Endothelial cell of umbilical vein (primary cell): ENCODE measurements around the gene PAX2. TPM values are rescaled to one million over a fixed set of nuclear protein-coding genes. Genes with fewer than 3 reads are reported as not detected.

Experiments
- BruUV-seq: library from RNA; stranded (reverse); fragments of 400-500 nt; replicated peaks from 2 replicates; lab custom pipeline; 2021; lab: Mats Ljungman, UMichigan
- CTCF ChIA-PET: fragments of 300-600, 350-600 bp; sonication (Branson Sonifier 250); formaldehyde crosslinking; loops from one replicate; lab custom pipeline; 2021; ENCODE audit warnings: antibody characterized with exemption, inconsistent platforms; lab: Charles Lee
- POLR2A ChIA-PET: fragments of 300-600, 350-600 bp; sonication (Branson Sonifier 250); formaldehyde crosslinking; loops from one replicate; lab custom pipeline; 2021; ENCODE audit warnings: antibody characterized with exemption, inconsistent platforms; lab: Charles Lee
- DNase-seq: peaks from one replicate; pipeline ENCODE4 v3.0.0-alpha.2; 2011; ENCODE audit warnings: low read depth, low spot score
- FAIRE-seq: peaks from 2 replicates; lab custom pipeline; 2011; peaks lifted over from hg19 to GRCh38; lab: Jason Lieb, UNC
- H2AFZ ChIP-seq: 2 replicates; pipeline ENCODE4 v1.6.0; 2012; ENCODE audit warnings: low read depth, low read length, control low read depth, inconsistent platforms
- H3K27ac ChIP-seq: 2 replicates; pipeline ENCODE4 v1.5.1; 2011; ENCODE audit warnings: low read depth, mild to moderate bottlenecking, control low read depth, low read length, moderate library complexity; ENCODE audit not compliant: insufficient read depth
- H3K27me3 ChIP-seq, 2 experiments: 2 replicates each; pipeline versions ENCODE4 v1.6.0 to v1.6.1; 2011; ENCODE audit warnings: low read length in 2 of 2, mixed read lengths in 1 of 2; ENCODE audit not compliant: control insufficient read depth in 2 of 2, insufficient read depth in 2 of 2
- H3K36me3 ChIP-seq, 2 experiments: 2 replicates in 1 of 2; 3 replicates in 1 of 2; pipeline ENCODE4 v1.5.1; 2011; ENCODE audit warnings: low read length in 2 of 2, mild to moderate bottlenecking in 1 of 2, moderate library complexity in 1 of 2; ENCODE audit not compliant: control insufficient read depth in 2 of 2, insufficient read depth in 2 of 2; ENCODE audit errors: extremely low read depth in 1 of 2
- H3K4me1 ChIP-seq: 3 replicates; pipeline ENCODE4 v1.5.1; 2011; ENCODE audit warnings: mild to moderate bottlenecking, low read length; ENCODE audit not compliant: control insufficient read depth, insufficient read depth; ENCODE audit errors: extremely low read depth
- H3K4me2 ChIP-seq: 2 replicates; pipeline ENCODE4 v1.6.1; 2011; ENCODE audit warnings: low read length, control low read depth, mixed read lengths; ENCODE audit not compliant: insufficient read depth
- H3K4me3 ChIP-seq, 3 experiments: fragments of 200-600 bp in 1 of 3; sonication (generic), shearing (Covaris generic) in 1 of 3; replicated peaks in 1 of 3; 2 replicates each; pipeline ENCODE4 v1.5.1; 2011 to 2016; ENCODE audit warnings: control low read depth in 3 of 3, low read length in 3 of 3, mild to moderate bottlenecking in 2 of 3, inconsistent platforms in 1 of 3, low read depth in 1 of 3, moderate library complexity in 1 of 3; ENCODE audit not compliant: insufficient read depth in 1 of 3
- H3K79me2 ChIP-seq: 2 replicates; pipeline ENCODE4 v1.6.0; 2012; ENCODE audit warnings: low read length, inconsistent platforms; ENCODE audit not compliant: control insufficient read depth, insufficient read depth
- H3K9ac ChIP-seq: replicated peaks from 2 replicates; pipeline ENCODE3; 2011; ENCODE audit warnings: low read length, control low read depth; ENCODE audit not compliant: insufficient read depth; ENCODE audit errors: extremely low read depth
- H3K9me1 ChIP-seq: replicated peaks from 3 replicates; pipeline ENCODE4 v1.6.0; 2011; ENCODE audit warnings: mild to moderate bottlenecking, low read length; ENCODE audit not compliant: control insufficient read depth, insufficient read depth; ENCODE audit errors: extremely low read depth
- H3K9me3 ChIP-seq: replicated peaks from 2 replicates; pipeline ENCODE4 v1.5.1; 2012; ENCODE audit warnings: low read length, inconsistent platforms; ENCODE audit not compliant: control insufficient read depth, insufficient read depth
- H4K20me1 ChIP-seq: replicated peaks from 2 replicates; pipeline ENCODE3; 2011; ENCODE audit warnings: mild to moderate bottlenecking, low read length; ENCODE audit not compliant: control insufficient read depth, insufficient read depth; ENCODE audit errors: extremely low read depth
- EZH2 ChIP-seq: IDR thresholded peaks from 2 replicates; pipeline ENCODE4 v1.6.1; 2012; ENCODE audit warnings: borderline replicate concordance, low read depth, mild to moderate bottlenecking, moderate library complexity, low read length, inconsistent platforms; ENCODE audit not compliant: severe bottlenecking
- FOS ChIP-seq: IDR thresholded peaks from 2 replicates; pipeline ENCODE4 v1.6.1; 2011; ENCODE audit warnings: mild to moderate bottlenecking, low read length, moderate library complexity, borderline replicate concordance; ENCODE audit not compliant: insufficient read depth
- GATA2 ChIP-seq: IDR thresholded peaks from 2 replicates; pipeline ENCODE4 v1.7.0; 2011; ENCODE audit warnings: low read depth, mild to moderate bottlenecking, moderate library complexity, mixed read lengths, low read length; ENCODE audit not compliant: insufficient read length, insufficient read depth
- JUN ChIP-seq: IDR thresholded peaks from 2 replicates; pipeline ENCODE4 v1.6.1; 2011; ENCODE audit warnings: borderline replicate concordance, low read depth; ENCODE audit not compliant: insufficient read length, insufficient read depth
- MAX ChIP-seq: IDR thresholded peaks from 2 replicates; pipeline ENCODE4 v1.6.1; 2011; ENCODE audit not compliant: insufficient read depth, insufficient read length
- MYC ChIP-seq: IDR thresholded peaks from one replicate; pipeline ENCODE4 v1.6.1; 2011; ENCODE audit warnings: mild to moderate bottlenecking, low read depth, low read length
- POLR2A ChIP-seq: IDR thresholded peaks from 2 replicates; pipeline ENCODE4 v1.6.1; 2012; ENCODE audit warnings: low read depth, mild to moderate bottlenecking, control low read depth, low read length
- POLR2AphosphoS5 ChIP-seq: IDR thresholded peaks from 2 replicates; pipeline ENCODE4 v1.6.1; 2012; ENCODE audit warnings: low read depth, mild to moderate bottlenecking, control low read depth, low read length, moderate library complexity; ENCODE audit not compliant: insufficient read depth
- dilution Hi-C: fragments of 300-500 bp; cut with MboI; formaldehyde crosslinking; loops from one replicate; pipeline ENCODE4 v1.15.0; 2019; ENCODE audit warnings: low sequenced_read_pairs; ENCODE audit not compliant: extremely low pct_ligation_motif_present
- intact Hi-C: fragments of 100-400 bp; cut with micrococcal nuclease; formaldehyde crosslinking; loops from one replicate; pipeline ENCODE4 v1.10.0; 2022
- polyA plus RNA-seq, 4 experiments: library from polyadenylated mRNA; depleted of rRNA in 3 of 4; stranded (reverse) in 3 of 4; unstranded in 1 of 4; fragments of >200 nt; gene quantifications; 2 replicates each; pipeline versions ENCODE4 v1.2.1 to v1.2.3, GENCODE V29; 2011 to 2012; ENCODE audit warnings: missing spikeins in 1 of 4
- total RNA-seq: library from RNA; stranded (reverse); gene quantifications from 2 replicates; pipeline ENCODE4 v1.2.3, GENCODE V29; 2021
- TF ChIP-seq, protein P1 (sequence below), 2 donors: IDR thresholded peaks; 1 replicate in 1 of 2; 2 replicates in 1 of 2; pipeline ENCODE4 v1.5.1; 2011; ENCODE audit warnings: low read length in 2 of 2, mild to moderate bottlenecking in 2 of 2, moderate library complexity in 2 of 2, control low read depth in 1 of 2, inconsistent platforms in 1 of 2, low read depth in 1 of 2; ENCODE audit not compliant: insufficient read depth in 1 of 2; ENCODE audit errors: extremely low read depth in 1 of 2

Gene PAX2
- total and polyA plus RNA-seq, 2 donors (not counting 3 experiments of a cell fraction or from before 2014, with no cell fraction given): not detected

- DNase-seq: no peak
- H3K27me3 ChIP-seq: peaks cover 5% of the 10 kb centered on the region in 2 experiments
- CTCF ChIA-PET: interaction anchor here (0.7 to 0.8 kb wide), 2 partner anchors 13 to 324 kb away, joined by 3 read pairs; no protein-coding TSS in a partner anchor
- dilution Hi-C loops: no loop called here
- H2AFZ ChIP-seq: no peak overlapping the region
- no peak overlapping the region for H3K4me2 ChIP-seq
- no peaks in the 10 kb centered on the region for H3K4me1 ChIP-seq
- POLR2A ChIA-PET: no interaction called here
- no TSS peak for BruUV-seq
- H3K36me3 ChIP-seq: no peaks in the 10 kb centered on the region
- H3K79me2 ChIP-seq: no peaks in the 10 kb centered on the region
- no peaks in the 10 kb centered on the region for H3K9me3 ChIP-seq
- FAIRE-seq: no peak
- no peaks in the 10 kb centered on the region for H3K9me1 ChIP-seq
- no peaks in the 10 kb centered on the region for H4K20me1 ChIP-seq
- no peak overlapping the region for H3K9ac ChIP-seq
- H3K27ac ChIP-seq: no peak overlapping the region
- TF ChIP-seq FOS (no peak), POLR2A (no peak), EZH2 (no peak), POLR2AphosphoS5 (no peak), MYC (no peak), JUN (no peak), MAX (no peak), GATA2 (no peak)
- TF ChIP-seq, protein P1, sequence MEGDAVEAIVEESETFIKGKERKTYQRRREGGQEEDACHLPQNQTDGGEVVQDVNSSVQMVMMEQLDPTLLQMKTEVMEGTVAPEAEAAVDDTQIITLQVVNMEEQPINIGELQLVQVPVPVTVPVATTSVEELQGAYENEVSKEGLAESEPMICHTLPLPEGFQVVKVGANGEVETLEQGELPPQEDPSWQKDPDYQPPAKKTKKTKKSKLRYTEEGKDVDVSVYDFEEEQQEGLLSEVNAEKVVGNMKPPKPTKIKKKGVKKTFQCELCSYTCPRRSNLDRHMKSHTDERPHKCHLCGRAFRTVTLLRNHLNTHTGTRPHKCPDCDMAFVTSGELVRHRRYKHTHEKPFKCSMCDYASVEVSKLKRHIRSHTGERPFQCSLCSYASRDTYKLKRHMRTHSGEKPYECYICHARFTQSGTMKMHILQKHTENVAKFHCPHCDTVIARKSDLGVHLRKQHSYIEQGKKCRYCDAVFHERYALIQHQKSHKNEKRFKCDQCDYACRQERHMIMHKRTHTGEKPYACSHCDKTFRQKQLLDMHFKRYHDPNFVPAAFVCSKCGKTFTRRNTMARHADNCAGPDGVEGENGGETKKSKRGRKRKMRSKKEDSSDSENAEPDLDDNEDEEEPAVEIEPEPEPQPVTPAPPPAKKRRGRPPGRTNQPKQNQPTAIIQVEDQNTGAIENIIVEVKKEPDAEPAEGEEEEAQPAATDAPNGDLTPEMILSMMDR (IDR thresholded peaks at IDR 0.05; ENCODE audit: extremely low read depth in 1 of 2, insufficient read depth in 1 of 2, low read depth in 1 of 2, low read length in 2 of 2): no peak
- H3K4me3 ChIP-seq: no peak overlapping the region
- intact Hi-C loops: no loop called here
Measured at GRCh38 chr10:100810091-100810834, 64.9 kb downstream of the PAX2 start.
